Measurements from ENCODE around the gene PEDS1. TPM values are rescaled to one million over a fixed set of nuclear protein-coding genes. Genes with fewer than 3 reads are reported as not detected.

PEDS1 gene
- total and polyA plus RNA-seq, 2 of the 4 experiments (the other 2 are of a cell fraction): 24.0 to 59.9 TPM

DNA sequence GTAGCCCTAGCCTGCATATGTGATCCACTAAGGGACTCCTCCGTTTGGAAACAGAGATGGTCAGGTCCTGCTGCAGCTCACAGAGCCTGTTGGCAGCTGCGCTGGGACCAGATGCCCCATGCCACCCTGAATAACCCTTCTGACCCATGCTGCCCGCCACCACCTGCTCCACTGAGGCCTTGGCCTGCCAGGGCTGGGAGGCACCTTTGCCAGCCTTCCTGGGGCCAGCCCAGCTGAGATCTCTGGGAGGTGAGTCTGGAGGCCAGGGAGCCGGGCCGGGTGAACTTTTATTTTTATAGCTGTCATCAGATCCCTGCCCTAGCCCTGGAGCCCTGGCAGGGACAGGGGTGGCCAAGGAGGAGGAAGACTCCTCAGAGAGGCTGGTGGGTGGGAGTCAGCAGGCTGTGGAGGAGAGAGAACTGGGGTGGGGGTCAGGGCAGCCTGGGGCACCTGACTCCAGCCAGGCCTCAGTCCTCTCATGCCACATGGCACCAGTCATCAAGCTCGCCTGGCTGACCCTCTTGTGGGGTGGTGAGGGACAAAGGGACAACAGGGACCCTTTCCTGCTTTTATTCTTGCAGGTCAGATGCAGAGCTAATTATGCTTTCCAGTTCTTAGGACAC is 47.1 kb upstream of the PEDS1 start:
- Histone ChIP-seq H3K27ac (ENCODE audit: insufficient read depth, low read length) (no peak overlapping the region), H2AFZ (replicated peaks; ENCODE audit: low read length, poor library complexity) (no peak overlapping the region), H3K9me3 (ENCODE audit: control insufficient read depth, insufficient read depth, low read length) (peaks cover 6% of the 10 kb centered on the region; the same call in 1 of the 2 replicates), H4K20me1 (ENCODE audit: insufficient read depth, low read length) (peaks cover 14% of the 10 kb centered on the region), H2AK9ac (replicated peaks; ENCODE audit: low read depth, low read length, poor library complexity) (no peak overlapping the region), H4K8ac (ENCODE audit: low read depth in 2 of 2, low read length in 2 of 2) (no peak overlapping the region), H4K91ac (ENCODE audit: insufficient read depth, low read depth, low read length) (no peak overlapping the region), H3K4me1 (ENCODE audit: control insufficient read depth, insufficient read depth, low read length) (no peaks in the 10 kb centered on the region; the same call in 1 of the 2 replicates), H2BK15ac (ENCODE audit: low read depth, low read length) (no peak overlapping the region), H3K56ac (ENCODE audit: extremely low read depth, insufficient read depth, low read length) (no peak overlapping the region), H3K4me2 (ENCODE audit: low read depth, low read length) (no peak overlapping the region), H3K23ac (ENCODE audit: low read depth, low read length) (no peak overlapping the region), H3K9ac (ENCODE audit: low read depth, low read length) (no peak overlapping the region), H3K18ac (ENCODE audit: low read depth, low read length) (no peak overlapping the region), H3K79me1 (ENCODE audit: low read depth in 1 of 2, low read length in 2 of 2) (peaks cover 0 to 21% of the 10 kb centered on the region in 2 experiments; a peak in 3 of 4 replicates), H2BK120ac (ENCODE audit: low read depth, low read length) (no peak overlapping the region), H3K4me3 (ENCODE audit: insufficient read depth, low read depth, low read length) (no peak overlapping the region), H3K14ac (replicated peaks; ENCODE audit: low read depth, low read length) (no peak overlapping the region), H3K4ac (ENCODE audit: low read depth, low read length) (no peak overlapping the region), H2BK5ac (ENCODE audit: low read depth, low read length, poor library complexity, severe bottlenecking) (no peak overlapping the region), H2AK5ac (ENCODE audit: low read depth, low read length) (no peak overlapping the region), H3K9me1 (ENCODE audit: insufficient read depth, low read length) (0 out of 2 replicates have a peak, but pooled peaks cover under 1% of the 10 kb centered on the region), H4K5ac (ENCODE audit: low read depth, low read length) (no peak overlapping the region), H2BK20ac (ENCODE audit: low read depth, low read length) (no peak overlapping the region), H3K27me3 (ENCODE audit: control insufficient read depth, insufficient read depth, low read length) (no peaks in the 10 kb centered on the region), H3K36me3 (ENCODE audit: control insufficient read depth, insufficient read depth, low read length) (peaks cover 5% of the 10 kb centered on the region; the same call in 1 of the 2 replicates)
- ATAC-seq (ENCODE audit: low read depth) (no peak), DNase-seq (no peak)
- intact Hi-C loops (cut with micrococcal nuclease): no loop called here
- no TSS peak for BruUV-seq (replicated peaks)
- dilution Hi-C loops (cut with HindIII; ENCODE audit: low sequenced_read_pairs, unreplicated experiment): no loop called here
- CTCF ChIA-PET: no interaction called here
- 79% methylated on average over 4 of the region's 6 CpGs; no CpG with 5 or more reads in 1 of the 2 experiments for WGBS, 2 experiments (ENCODE audit: extremely low coverage in 2 of 2, insufficient read length in 1 of 2)
- POLR2A ChIA-PET (ENCODE audit: unreplicated experiment): no interaction called here
- TF ChIP-seq RFX5 (IDR thresholded peaks at IDR 0.05; ENCODE audit: low read depth, low read length): no peak
- in situ Hi-C loops (cut with MboI; ENCODE audit: low sequenced_read_pairs): no loop called here

Measured in IMR-90 (cell line).